HG03442 (cell line): Measurements from ENCODE around the gene ERMP1.
A peak's percentile ranks its signal among the peaks of the same experiment; 100 is the strongest.
"Not testable (repeated sequence)": the region's sequence is repeated elsewhere in the genome, so short reads cannot be mapped to it uniquely, and the experiment has no call there.

Source experiments
- ATAC-seq: cut with Tn5 transposase; IDR thresholded peaks from one replicate; pipeline ENCODE4 v1.9.1; 2021; ENCODE audit warnings: mild to moderate bottlenecking, moderate library complexity; ENCODE audit not compliant: unreplicated experiment

Gene ERMP1, protein sequence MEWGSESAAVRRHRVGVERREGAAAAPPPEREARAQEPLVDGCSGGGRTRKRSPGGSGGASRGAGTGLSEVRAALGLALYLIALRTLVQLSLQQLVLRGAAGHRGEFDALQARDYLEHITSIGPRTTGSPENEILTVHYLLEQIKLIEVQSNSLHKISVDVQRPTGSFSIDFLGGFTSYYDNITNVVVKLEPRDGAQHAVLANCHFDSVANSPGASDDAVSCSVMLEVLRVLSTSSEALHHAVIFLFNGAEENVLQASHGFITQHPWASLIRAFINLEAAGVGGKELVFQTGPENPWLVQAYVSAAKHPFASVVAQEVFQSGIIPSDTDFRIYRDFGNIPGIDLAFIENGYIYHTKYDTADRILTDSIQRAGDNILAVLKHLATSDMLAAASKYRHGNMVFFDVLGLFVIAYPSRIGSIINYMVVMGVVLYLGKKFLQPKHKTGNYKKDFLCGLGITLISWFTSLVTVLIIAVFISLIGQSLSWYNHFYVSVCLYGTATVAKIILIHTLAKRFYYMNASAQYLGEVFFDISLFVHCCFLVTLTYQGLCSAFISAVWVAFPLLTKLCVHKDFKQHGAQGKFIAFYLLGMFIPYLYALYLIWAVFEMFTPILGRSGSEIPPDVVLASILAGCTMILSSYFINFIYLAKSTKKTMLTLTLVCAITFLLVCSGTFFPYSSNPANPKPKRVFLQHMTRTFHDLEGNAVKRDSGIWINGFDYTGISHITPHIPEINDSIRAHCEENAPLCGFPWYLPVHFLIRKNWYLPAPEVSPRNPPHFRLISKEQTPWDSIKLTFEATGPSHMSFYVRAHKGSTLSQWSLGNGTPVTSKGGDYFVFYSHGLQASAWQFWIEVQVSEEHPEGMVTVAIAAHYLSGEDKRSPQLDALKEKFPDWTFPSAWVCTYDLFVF

DNA sequence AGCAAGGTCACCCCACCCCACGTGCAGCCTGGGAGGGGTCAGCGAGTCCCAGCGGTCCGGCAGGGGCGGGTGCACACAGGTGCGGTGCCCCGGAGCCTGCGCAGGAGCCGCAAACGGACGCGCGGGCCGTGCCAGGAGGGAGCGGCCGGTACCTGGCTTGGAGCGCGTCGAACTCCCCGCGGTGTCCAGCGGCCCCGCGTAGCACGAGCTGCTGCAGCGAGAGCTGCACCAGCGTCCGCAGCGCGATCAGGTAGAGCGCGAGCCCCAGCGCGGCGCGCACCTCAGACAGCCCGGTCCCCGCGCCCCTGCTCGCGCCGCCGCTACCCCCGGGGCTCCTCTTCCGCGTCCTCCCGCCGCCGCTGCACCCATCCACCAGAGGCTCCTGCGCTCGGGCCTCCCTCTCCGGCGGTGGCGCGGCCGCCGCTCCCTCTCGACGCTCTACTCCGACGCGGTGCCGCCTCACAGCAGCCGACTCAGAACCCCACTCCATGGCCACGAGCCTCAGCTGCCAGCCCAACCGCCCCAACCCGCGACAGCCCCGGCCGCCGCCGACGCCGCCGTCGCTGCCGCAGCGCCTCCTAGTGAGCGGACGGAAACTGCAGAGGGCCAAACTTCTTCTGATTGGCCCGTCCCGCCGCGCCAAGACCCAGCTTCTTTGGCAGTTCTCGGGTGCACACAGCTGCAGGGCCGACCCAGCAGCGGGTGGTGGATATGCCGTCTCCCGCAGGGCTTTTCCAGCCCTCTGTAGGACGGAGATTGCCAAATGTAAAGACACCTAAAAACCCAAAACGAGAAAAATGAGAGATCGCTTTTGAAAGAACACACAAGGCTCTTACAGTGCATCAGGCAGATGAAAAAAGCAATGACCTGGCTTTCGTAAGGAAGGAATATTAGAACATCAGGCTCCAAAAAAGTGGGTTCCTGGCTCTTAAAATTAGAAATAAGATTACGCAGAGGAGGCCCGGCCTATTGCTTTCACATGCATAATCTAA, at the start of gene ERMP1:
Gene ERMP1, minus strand, starts transcription at position 580 of the 992 bp plus-strand sequence. Its CDS starts 90 bp downstream, at position 490.
- ATAC-seq: peak; percentile 75

DNA sequence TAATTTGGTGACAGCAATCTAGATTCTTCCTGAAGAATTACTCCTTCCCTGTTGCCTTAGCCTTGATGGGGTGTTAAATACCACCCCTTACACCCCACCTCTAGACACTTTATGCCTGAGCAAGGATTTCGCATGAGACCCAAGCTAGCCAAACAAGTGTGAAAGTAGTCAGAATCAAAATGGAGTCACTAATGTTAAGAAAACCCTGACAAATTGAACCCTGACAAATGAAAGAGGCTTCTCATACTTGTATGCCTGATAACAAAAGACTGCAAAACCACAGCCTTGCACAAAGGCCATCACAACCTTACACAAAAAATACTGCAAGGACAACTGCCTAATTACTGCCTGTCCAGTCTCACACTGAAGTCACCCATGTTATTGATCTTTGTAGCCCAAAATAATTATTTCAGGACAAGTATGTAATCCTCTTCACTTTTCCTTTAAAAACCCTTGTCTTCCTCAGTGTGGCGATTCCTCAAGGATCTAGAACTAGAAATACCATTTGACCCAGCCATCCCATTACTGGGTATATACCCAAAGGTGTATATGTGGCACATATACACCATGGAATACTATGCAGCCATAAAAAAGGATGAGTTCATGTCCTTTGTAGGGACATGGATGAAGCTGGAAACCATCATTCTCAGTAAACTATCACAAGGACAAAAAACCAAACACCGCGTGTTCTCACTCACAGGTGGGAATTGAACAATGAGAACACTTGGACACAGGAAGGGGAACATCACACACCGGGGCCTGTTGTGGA, 49.5 kb upstream of the ERMP1 start:
- not testable (repeated sequence) for ATAC-seq

DNA sequence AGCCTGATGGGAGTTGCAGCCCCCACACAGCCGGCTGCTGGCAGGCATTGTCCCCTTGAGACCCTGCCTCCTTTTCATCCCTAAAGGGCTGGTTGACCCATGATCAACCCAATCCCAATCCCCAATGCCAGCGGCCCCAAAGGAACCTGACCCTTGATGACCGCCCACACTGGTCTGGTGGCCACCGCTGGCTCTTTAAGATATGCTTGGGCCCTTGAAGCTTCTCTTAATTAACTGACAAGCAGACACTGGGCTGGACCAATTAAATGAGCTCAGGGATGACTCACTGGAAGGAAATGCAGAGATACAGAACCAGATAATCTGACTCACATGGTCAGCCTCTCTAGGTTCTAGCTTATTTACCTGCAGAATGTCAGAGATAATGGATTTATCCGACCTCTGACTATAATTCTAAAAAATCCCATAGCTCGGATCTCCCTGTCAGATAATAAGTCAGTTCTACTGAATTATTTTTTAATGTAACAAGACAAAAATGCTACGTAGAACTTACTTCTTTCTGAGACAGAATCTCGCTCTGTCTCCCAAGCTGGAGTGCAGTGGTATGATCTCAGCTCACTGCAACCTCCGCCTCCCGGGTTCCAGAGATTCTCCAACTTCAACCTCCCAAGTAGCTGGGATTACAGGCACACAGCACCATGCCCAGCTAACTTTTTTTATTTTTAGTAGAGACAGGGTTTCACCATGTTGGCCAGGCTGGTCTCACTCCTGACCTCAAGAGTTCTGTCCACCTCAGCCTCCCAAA, 46.7 kb upstream of the ERMP1 start:
- no peak for ATAC-seq

DNA sequence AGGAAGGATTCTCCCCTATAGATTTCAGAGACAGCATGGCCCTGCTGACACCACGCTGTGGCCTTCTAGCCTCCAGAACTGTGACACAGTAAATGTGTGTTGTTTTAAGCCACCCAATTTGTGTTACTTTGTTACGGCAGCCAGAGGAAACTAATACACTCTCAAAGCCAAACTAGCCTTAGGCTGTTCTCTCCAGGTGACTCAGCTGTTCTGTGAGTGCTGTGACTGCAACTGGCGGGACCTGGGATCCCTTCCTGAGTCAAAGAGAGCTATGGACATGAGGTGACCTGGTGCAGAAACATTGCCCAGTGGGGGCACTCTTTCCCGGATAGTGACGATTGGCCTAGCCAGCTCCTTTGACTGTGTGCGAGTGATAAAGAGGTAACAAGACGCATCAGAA, 43.8 kb upstream of the ERMP1 start:
- ATAC-seq: no peak

DNA sequence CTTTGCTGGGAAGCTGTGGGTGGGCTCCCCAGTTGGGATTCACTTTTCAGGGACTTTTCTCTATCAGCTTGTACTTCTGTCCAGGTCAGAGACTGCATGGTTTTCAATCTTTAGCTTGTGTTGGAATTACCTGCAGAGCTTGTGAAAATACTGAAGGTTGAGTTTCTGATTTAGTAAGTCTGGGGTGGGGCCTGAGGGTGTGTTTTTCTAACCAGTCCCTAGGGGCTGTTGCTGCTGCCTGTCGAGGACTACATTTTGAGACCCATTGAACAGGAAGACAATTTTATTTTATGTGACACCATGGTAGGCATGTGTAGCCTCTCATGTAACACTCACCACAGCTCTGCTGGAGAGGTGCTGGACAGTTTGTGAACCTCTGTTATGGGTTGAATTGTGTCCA, 43.1 kb upstream of the ERMP1 start:
- ATAC-seq: no peak

DNA sequence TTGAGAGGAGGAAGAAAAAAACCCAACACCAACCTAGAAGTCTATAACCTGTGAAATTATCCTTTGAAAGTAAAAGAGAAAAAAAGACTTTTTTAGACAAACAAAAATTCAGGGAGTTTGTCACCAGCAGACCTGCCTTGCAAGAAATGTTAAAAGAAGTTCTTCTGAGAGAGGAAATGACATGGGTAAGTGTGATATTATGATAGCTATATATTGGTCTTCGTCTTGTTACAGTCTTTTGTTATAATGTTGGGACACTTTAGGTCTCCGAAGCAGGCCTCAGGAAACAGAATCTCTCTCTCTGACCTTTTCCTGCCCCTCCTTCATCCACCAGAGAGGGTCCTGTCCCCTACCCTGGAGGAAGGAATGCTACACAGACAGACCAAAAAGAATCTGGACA, 41.1 kb upstream of the ERMP1 start:
- no peak for ATAC-seq

DNA sequence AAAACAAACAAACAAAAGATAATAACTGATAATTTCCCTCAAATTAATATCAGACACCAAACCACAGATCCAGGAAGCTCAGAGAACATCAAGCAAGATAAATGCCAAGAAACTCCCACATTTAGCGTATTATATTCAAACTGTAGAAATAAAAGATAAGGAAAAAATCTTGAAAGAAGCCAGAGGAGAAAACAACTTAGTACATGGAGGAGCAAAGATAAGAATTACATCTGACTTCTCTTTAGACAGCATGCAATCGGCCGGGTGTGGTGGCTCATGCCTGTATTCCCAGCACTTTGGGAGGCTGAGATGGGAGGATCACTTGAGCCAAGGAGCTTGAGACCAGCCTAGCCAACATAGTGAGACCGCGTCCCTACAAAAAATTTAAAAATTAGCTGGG, 40.5 kb upstream of the ERMP1 start:
- ATAC-seq: no peak

DNA sequence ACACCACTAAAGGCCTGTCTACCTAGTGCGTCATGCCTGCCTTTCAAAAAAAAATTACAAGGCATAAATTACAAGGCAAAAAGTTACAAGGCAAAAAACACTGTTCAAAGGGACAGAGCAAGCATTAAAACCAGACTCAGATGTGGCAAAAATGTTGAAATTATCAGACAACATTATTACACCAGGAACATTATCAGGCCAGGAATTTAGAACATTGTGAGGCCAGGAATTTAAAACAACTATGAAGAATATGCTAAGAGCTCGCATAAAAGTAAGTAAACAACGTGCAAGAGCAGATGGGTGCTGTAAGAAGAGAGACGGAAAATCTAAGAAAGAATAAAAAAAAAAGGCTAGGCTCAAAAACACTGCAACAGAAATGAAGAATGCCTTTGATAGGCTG, 39.6 kb upstream of the ERMP1 start:
- ATAC-seq: no peak

DNA sequence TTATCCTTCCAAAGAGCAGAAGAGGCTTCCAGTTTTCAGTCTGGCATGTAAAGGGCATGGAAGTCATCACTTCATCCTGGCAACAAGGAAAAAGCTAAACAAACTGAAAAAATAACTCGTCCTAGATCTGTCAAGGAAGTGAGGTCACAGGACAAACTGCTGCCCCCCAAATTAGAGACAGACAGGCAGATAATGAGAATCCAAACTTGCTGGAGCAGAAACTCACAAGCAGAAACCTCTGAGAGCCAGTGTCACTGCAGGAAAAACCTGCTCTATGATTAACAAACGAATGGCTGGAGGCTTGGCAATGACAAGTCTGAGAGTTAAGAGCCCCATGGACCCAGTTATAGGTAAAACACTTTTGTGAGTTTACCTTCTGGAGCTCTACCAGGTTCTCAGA, 38.9 kb upstream of the ERMP1 start:
- ATAC-seq: no peak

DNA sequence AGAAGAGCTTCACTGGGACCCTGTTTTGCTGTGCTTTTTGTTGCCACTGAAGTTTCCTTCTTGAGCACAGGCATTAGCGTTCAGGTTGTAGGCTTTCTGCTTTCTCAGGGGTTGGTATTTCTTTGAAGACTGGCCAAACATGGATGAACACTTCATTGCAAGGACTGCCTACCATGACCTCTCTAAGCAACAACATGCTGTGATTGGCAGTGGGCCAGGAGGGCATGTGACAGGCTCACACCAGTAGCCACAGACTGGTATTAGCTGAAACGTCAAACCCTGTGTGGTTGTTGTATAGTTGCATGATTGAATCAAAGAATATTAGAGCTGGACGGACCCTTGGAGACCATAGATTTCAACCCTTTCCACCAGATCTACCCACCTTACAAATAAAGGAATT, 37.8 kb upstream of the ERMP1 start:
- no peak for ATAC-seq

DNA sequence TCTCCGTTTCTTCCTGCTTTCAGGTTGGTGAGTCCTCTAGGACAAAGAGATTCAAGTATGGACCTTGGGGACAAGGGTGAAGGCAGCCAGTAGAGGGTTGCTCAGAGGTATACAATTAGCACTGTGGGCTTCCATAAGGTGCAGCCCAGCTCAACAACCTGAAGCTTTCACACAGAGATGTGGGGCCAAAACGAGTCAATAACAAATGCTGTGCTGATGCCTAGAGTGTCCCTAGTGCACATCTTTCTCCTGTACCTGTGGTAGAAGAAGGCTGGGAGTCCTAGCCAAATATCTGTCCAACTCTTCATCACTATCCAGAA, 37.1 kb upstream of the ERMP1 start:
- no peak for ATAC-seq

DNA sequence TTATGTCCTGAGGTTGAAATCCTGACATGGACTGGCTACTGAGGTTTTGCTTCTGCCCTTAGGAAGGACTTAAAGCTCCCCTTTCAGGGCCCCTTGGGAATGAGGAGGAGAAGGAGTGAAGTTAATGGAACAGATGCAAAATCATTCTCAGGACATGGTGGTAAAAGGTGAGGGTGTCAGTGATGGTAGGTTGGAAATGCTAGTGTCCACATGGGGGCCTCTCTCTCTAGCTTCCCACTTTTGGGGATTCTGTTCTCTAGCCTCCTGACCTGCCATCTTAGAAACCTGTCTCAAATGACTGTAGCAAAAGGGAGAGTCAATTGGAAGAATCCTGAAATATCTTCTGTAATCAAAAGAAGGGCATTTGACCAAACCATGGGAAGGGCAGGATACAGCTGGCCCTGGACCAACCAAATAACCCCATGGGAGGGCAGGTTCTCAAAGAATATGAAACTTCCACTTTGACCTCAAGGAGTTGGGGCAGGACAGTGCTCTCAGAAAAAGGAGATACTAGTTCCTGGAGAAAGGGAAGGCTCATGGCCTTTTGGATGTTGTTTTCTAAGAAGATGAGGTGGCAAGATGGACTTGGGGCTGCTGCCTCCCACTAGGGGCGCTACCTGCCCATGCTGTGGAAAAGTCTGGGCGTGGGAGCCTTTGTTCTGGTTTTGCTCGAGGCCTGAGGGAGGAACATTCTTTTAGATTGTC, 36.5 kb upstream of the ERMP1 start:
- no peak for ATAC-seq

DNA sequence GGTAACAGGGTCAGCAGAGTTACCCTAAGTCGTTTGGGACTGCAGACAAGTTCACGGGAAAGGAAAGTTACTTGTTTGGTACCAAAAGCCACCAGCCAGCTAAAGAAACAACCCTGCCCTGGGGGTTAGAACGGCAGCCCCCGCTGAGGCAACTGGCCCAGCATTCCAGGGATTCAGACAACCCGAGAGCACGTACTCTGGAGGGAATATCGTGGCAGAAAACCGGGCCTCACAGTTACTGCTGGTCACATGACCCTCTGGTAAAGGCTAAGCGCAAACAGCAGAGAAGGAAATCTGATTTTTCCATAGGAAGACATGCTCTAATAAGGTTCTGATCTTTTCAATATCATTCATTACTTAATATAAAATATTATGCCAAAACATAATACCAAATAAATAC, 35.3 kb upstream of the ERMP1 start:
- no peak for ATAC-seq

DNA sequence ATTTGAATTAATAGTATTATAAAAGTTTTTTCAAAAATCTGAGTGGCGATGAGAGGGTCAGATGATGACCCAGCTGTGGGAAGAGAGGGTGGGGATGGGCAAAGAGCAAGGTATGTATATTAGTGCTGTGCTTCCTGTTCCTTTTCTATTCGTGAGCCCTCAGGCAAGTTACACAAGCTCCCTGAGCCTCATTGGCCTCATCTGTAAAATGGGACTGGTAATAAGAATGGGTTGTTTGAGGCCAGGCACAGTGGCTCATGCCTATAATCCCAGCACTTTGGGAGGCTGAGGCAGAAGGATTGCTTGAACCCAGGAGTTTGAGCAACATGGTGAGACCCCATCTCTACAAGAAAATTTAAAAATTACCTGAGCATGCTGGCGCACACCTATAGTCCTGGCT, 33.8 kb upstream of the ERMP1 start:
- ATAC-seq: no peak

DNA sequence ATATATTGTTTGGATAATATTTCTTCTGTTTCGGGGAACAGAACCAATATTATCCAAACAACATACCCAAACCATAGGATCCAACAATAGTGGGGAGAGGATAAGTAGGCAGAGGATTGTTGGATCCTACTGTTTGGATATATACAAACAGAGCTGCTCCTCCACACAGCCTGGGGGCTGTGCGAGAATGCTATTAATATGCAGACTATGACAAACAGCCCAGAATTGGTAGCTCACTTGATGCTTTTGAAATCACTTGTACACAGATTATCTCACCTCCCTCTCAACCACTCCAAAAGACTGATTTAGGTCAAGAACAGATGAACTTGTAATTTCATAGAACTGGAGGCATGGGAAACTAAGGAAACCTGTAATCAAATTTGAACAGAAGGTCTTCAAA, 33.4 kb upstream of the ERMP1 start:
- no peak for ATAC-seq

DNA sequence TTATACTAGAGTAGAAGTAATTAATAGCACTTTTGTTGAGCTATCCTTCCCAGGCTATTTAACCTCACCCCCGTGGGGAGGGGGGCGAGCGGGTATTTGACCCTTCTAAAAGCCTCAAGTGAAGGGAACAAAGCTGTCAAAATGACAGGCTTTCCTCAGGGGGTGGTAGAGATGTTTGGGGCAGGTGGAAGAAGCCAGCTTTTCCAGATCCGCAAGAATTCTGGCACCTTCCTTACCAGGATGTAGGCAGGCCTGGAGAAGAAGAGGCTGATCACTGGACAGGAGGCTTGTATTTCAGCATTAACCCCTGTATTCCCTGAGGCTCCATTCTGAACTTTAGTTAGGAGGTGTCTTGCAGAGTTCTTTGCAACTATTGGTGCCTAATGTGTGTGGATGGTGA, 31.5 kb upstream of the ERMP1 start:
- no peak for ATAC-seq

DNA sequence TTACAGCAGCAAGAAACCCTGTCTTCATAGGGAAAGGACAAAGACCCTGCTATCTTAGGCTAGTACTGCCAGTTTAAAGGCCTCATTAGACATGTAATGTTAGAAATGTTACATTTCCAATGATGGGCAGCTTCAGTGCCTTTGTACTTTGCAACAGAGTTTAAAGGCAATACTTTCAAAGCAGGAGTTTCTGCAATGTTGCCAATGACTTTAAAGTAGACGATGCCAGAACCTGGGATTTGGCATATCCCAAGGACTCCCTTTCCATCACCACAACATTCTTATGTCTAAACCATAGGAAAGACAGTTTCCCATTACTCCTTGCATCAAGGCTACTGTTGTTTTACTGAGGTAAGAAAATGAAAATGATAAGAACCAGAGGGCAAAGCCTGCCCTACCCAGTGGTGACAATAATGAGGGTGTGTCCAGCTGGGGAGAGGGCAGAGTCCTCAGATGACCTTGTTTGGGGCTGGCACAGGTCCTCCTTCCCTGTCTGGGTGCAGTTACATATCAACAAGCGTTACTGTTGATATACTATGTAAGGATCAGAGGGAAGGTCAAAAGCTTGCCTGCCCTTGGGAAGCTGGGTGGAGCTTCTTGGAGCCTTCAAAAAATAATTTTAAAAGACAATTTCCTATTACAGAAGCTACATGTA, 30.3 kb upstream of the ERMP1 start:
- no peak for ATAC-seq

DNA sequence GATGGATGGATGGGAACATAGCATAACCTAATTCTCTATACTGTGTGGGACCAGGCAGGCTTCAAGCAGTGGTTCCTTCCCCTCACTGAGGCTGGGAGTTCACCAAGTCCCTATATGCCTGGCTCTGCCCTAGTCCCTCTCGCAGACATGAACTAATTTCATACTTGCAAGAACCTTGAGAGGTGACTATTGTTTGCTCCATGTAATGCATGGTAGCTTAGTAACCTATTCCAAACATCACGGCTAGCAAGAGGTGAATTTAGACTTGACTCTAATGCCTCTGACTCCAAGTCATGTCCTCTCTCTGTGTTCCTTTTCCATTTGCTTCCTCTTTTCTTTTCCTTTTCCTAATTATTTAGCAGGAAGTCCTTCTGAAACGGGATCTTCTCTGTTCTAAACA, 25.9 kb upstream of the ERMP1 start:
- ATAC-seq: no peak
